ENCODE results near the gene KCNMB2. TPM values are rescaled to one million over a fixed set of nuclear protein-coding genes. Genes with fewer than 3 reads are reported as not detected.

KCNMB2 gene
- total RNA-seq, 1 experiment from 2014 or later: not detected

DNA sequence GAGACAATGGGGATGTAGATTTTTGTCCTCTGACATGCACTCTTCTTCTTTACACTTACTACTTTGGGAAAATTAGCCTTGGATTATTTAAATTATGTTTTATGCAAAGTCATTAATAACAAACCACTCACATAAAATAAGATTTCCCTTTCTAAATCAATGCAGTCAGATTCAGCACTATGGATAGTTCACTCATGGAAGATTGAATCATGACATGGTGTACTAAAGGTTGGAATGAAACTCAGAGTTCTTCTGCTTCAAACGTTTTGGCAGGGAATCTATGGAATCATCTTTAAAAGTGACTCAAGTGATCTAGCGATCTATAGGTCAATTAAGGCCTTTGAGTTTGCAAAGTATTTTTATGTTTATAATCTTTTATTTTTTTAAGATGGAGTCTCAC, 154.3 kb downstream of the KCNMB2 start:
- no peak overlapping the region for H3K4me3 Mint-ChIP-seq
- no peaks in the 10 kb centered on the region for H3K4me1 Mint-ChIP-seq
- CTCF ChIA-PET: no interaction called here
- POLR2A ChIA-PET: no interaction called here
- TF ChIP-seq, protein P1, sequence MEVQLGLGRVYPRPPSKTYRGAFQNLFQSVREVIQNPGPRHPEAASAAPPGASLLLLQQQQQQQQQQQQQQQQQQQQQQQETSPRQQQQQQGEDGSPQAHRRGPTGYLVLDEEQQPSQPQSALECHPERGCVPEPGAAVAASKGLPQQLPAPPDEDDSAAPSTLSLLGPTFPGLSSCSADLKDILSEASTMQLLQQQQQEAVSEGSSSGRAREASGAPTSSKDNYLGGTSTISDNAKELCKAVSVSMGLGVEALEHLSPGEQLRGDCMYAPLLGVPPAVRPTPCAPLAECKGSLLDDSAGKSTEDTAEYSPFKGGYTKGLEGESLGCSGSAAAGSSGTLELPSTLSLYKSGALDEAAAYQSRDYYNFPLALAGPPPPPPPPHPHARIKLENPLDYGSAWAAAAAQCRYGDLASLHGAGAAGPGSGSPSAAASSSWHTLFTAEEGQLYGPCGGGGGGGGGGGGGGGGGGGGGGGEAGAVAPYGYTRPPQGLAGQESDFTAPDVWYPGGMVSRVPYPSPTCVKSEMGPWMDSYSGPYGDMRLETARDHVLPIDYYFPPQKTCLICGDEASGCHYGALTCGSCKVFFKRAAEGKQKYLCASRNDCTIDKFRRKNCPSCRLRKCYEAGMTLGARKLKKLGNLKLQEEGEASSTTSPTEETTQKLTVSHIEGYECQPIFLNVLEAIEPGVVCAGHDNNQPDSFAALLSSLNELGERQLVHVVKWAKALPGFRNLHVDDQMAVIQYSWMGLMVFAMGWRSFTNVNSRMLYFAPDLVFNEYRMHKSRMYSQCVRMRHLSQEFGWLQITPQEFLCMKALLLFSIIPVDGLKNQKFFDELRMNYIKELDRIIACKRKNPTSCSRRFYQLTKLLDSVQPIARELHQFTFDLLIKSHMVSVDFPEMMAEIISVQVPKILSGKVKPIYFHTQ (CRISPR knock-in tag; IDR thresholded peaks at IDR 0.05): no peak
- no peak for TF ChIP-seq ZNF219 (CRISPR knock-in tag; IDR thresholded peaks at IDR 0.05; ENCODE audit: borderline replicate concordance)
- TF ChIP-seq ETV6 (CRISPR knock-in tag; IDR thresholded peaks at IDR 0.05): no peak
- TF ChIP-seq, protein P2, sequence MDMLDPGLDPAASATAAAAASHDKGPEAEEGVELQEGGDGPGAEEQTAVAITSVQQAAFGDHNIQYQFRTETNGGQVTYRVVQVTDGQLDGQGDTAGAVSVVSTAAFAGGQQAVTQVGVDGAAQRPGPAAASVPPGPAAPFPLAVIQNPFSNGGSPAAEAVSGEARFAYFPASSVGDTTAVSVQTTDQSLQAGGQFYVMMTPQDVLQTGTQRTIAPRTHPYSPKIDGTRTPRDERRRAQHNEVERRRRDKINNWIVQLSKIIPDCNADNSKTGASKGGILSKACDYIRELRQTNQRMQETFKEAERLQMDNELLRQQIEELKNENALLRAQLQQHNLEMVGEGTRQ (CRISPR knock-in tag; IDR thresholded peaks at IDR 0.05): no peak
- TF ChIP-seq, protein P3, sequence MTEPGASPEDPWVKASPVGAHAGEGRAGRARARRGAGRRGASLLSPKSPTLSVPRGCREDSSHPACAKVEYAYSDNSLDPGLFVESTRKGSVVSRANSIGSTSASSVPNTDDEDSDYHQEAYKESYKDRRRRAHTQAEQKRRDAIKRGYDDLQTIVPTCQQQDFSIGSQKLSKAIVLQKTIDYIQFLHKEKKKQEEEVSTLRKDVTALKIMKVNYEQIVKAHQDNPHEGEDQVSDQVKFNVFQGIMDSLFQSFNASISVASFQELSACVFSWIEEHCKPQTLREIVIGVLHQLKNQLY (CRISPR knock-in tag; IDR thresholded peaks at IDR 0.05): no peak
- no peak for DNase-seq (ENCODE audit: low spot score)
- H3K27me3 Mint-ChIP-seq (ENCODE audit: low read depth): no peaks in the 10 kb centered on the region; the same call in 1 of the 2 replicates
- ATAC-seq: no peak
- peaks cover 21% of the 10 kb centered on the region for H3K36me3 Mint-ChIP-seq
- no peak overlapping the region for H3K27ac Mint-ChIP-seq
- peaks cover 40% of the 10 kb centered on the region for H3K9me3 Mint-ChIP-seq

DNA sequence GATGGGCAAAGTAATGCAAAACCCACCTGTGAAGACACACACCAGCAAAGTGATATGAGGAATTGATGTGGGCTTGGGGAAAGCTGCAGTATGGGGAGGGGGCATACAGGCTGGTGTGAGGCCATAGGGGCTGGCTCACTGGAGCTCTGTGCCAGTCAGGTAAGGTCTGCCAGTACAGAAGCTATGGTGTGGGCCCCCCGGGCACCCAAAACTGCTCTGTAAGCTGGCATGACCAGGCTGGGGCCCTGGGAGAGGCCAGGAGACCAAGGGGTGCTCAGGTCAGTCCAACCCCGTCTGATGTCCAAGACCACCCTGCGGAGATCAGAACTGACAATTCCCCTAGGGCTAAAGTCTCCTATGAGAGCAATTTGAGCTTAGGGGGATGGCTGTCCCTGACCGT, 163.1 kb downstream of the KCNMB2 start:
- CTCF ChIA-PET: no interaction called here
- Mint-ChIP-seq H3K9me3 (peaks cover 48% of the 10 kb centered on the region), H3K27ac (no peak overlapping the region), H3K27me3 (ENCODE audit: low read depth) (no peaks in the 10 kb centered on the region), H3K4me1 (no peaks in the 10 kb centered on the region), H3K36me3 (peaks cover 36% of the 10 kb centered on the region), H3K4me3 (no peak overlapping the region)
- DNase-seq (ENCODE audit: low spot score) (no peak), ATAC-seq (no peak)
- TF ChIP-seq GTF2I (CRISPR knock-in tag; conservative IDR thresholded peaks at IDR 0.05) (no peak), CREB1 (CRISPR knock-in tag; IDR thresholded peaks at IDR 0.05) (no peak)
- POLR2A ChIA-PET: no interaction called here

DNA sequence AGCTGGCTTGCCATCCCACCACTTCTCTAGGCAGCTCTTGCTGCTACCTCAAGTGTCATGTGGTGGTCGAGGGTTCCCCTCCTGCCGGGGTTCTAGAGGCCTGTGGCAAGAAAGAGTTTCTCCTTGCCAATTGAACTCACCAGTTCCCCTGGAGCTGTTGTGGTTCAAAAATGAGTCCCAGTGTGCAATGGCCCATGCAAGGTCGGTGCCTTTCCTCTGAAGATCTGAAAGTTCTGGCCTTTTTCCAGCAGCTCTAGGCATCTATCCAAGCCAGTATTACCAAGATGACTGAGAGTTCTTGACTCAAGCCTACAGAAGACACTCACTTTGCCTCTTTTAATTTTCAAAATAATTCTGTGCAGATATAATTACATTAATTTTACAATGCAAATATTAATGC, 163.6 kb downstream of the KCNMB2 start:
- ChIA-PET POLR2A (no interaction called here), CTCF (no interaction called here)
- Mint-ChIP-seq H3K36me3 (peaks cover 31% of the 10 kb centered on the region), H3K4me1 (no peaks in the 10 kb centered on the region), H3K27me3 (ENCODE audit: low read depth) (no peaks in the 10 kb centered on the region), H3K4me3 (no peak overlapping the region), H3K27ac (no peak overlapping the region), H3K9me3 (peaks cover 44% of the 10 kb centered on the region)
- ATAC-seq (no peak), DNase-seq (ENCODE audit: low spot score) (no peak)
- TF ChIP-seq, protein P4, sequence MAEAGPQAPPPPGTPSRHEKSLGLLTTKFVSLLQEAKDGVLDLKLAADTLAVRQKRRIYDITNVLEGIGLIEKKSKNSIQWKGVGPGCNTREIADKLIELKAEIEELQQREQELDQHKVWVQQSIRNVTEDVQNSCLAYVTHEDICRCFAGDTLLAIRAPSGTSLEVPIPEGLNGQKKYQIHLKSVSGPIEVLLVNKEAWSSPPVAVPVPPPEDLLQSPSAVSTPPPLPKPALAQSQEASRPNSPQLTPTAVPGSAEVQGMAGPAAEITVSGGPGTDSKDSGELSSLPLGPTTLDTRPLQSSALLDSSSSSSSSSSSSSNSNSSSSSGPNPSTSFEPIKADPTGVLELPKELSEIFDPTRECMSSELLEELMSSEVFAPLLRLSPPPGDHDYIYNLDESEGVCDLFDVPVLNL (CRISPR knock-in tag; IDR thresholded peaks at IDR 0.05; ENCODE audit: borderline replicate concordance, low read depth): no peak
- no peak for TF ChIP-seq NR2C2 (CRISPR knock-in tag; IDR thresholded peaks at IDR 0.05)

DNA sequence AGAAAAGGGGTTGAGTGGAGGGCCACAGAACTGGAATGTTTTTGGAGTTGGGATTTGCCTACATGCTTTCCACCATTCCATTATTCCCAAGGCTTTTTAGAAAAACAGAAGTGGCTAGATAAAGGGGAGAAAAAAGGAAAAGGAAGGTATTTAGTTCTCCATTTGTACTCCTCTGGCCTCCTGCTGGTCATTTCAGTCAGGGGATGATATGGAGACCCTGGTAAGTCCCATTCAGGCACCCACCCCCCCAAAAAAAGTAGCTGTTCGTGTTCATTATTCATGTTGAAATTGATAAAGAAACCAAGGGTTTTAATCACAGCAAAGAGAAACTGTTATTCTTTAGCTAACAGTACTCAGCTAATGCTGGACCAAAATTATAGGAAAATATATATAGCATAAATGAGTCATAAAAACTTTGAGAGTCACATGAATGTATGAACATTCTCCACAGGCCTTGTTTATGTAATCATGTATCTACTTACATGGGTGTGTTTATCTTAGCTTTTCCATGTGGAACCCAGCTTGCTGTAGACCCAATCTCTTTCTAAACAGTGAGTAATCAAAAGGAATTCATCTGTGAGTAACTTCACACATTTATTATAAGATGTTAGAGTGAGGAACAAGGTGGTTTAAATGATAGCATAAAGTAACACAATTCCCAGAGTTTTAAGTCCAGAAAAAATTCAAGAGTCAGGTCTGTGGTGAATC, 167.2 kb downstream of the KCNMB2 start:
- H3K27me3 Mint-ChIP-seq (ENCODE audit: low read depth): no peaks in the 10 kb centered on the region
- H3K4me3 Mint-ChIP-seq: no peak overlapping the region
- ATAC-seq (no peak), DNase-seq (ENCODE audit: low spot score) (no peak)
- ChIA-PET POLR2A (no interaction called here), CTCF (no interaction called here)
- peaks cover 30% of the 10 kb centered on the region for H3K4me1 Mint-ChIP-seq
- no peak overlapping the region for H3K27ac Mint-ChIP-seq
- 0 out of 2 replicates have a peak, but pooled peaks cover under 1% of the 10 kb centered on the region for H3K36me3 Mint-ChIP-seq
- H3K9me3 Mint-ChIP-seq: peaks cover 8% of the 10 kb centered on the region
- TF ChIP-seq FOXK1 (CRISPR knock-in tag; IDR thresholded peaks at IDR 0.05) (no peak), ZNF671 (CRISPR knock-in tag; IDR thresholded peaks at IDR 0.05) (no peak), NR1H2 (CRISPR knock-in tag; IDR thresholded peaks at IDR 0.05) (no peak), HMGA2 (CRISPR knock-in tag; IDR thresholded peaks at IDR 0.05) (no peak), PRRX2 (CRISPR knock-in tag; IDR thresholded peaks at IDR 0.05) (no peak), ESRRA (CRISPR knock-in tag; IDR thresholded peaks at IDR 0.05; ENCODE audit: borderline replicate concordance) (no peak), SMAD3 (CRISPR knock-in tag; IDR thresholded peaks at IDR 0.05; ENCODE audit: borderline replicate concordance) (no peak), GABPB1 (CRISPR knock-in tag; IDR thresholded peaks at IDR 0.05) (no peak), GTF2I (CRISPR knock-in tag; conservative IDR thresholded peaks at IDR 0.05) (no peak)
- TF ChIP-seq, protein P5, sequence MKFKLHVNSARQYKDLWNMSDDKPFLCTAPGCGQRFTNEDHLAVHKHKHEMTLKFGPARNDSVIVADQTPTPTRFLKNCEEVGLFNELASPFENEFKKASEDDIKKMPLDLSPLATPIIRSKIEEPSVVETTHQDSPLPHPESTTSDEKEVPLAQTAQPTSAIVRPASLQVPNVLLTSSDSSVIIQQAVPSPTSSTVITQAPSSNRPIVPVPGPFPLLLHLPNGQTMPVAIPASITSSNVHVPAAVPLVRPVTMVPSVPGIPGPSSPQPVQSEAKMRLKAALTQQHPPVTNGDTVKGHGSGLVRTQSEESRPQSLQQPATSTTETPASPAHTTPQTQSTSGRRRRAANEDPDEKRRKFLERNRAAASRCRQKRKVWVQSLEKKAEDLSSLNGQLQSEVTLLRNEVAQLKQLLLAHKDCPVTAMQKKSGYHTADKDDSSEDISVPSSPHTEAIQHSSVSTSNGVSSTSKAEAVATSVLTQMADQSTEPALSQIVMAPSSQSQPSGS (CRISPR knock-in tag; IDR thresholded peaks at IDR 0.05; ENCODE audit: borderline replicate concordance, low read depth): no peak
- TF ChIP-seq, protein P2 (CRISPR knock-in tag; IDR thresholded peaks at IDR 0.05): no peak
- TF ChIP-seq, protein P6, sequence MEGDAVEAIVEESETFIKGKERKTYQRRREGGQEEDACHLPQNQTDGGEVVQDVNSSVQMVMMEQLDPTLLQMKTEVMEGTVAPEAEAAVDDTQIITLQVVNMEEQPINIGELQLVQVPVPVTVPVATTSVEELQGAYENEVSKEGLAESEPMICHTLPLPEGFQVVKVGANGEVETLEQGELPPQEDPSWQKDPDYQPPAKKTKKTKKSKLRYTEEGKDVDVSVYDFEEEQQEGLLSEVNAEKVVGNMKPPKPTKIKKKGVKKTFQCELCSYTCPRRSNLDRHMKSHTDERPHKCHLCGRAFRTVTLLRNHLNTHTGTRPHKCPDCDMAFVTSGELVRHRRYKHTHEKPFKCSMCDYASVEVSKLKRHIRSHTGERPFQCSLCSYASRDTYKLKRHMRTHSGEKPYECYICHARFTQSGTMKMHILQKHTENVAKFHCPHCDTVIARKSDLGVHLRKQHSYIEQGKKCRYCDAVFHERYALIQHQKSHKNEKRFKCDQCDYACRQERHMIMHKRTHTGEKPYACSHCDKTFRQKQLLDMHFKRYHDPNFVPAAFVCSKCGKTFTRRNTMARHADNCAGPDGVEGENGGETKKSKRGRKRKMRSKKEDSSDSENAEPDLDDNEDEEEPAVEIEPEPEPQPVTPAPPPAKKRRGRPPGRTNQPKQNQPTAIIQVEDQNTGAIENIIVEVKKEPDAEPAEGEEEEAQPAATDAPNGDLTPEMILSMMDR (IDR thresholded peaks at IDR 0.05): no peak
